ENCODE measurements around the gene PSENEN.

PSENEN gene

GRCh38 chr19:35713904-35714495 lies 31.5 kb upstream of the PSENEN start:
- no peak overlapping the region for H2BK15ac ChIP-seq (replicated peaks; ENCODE audit: low read depth)
- no peak overlapping the region for H2AK5ac ChIP-seq (ENCODE audit: low read length)
- no peak overlapping the region for H3K23ac ChIP-seq (ENCODE audit: low read length)
- H4K8ac ChIP-seq (ENCODE audit: low read depth, low read length) = no peak overlapping the region
- no peaks in the 10 kb centered on the region for H3K36me3 ChIP-seq (ENCODE audit: control insufficient read depth, insufficient read depth, low read length)
- no peak overlapping the region for H3K4ac ChIP-seq (ENCODE audit: low read depth, low read length)
- H2BK120ac ChIP-seq (ENCODE audit: low read depth, low read length) = no peak overlapping the region
- no peak overlapping the region for H3K27ac ChIP-seq (ENCODE audit: low read depth, low read length)
- H3K79me1 ChIP-seq (ENCODE audit: low read length) = peaks cover 4% of the 10 kb centered on the region
- peaks cover 8% of the 10 kb centered on the region for H3K79me2 ChIP-seq (ENCODE audit: control insufficient read depth, insufficient read depth, low read length)
- DNase-seq = no peak
- H3K4me3 ChIP-seq (ENCODE audit: low read length) = no peak overlapping the region
- H3K27me3 ChIP-seq (ENCODE audit: insufficient read depth, low read length, poor library complexity) = no peaks in the 10 kb centered on the region
- no peak overlapping the region for H3K4me2 ChIP-seq (ENCODE audit: low read length)
- H4K5ac ChIP-seq (ENCODE audit: low read length) = no peak overlapping the region
- H3K18ac ChIP-seq (ENCODE audit: low read length) = no peak overlapping the region
- H3K4me1 ChIP-seq (ENCODE audit: control insufficient read depth, low read depth, low read length) = peaks cover 4% of the 10 kb centered on the region
- no peak overlapping the region for H3K56ac ChIP-seq (ENCODE audit: low read length)
- H2BK5ac ChIP-seq (ENCODE audit: low read length) = no peak overlapping the region
- WGBS (ENCODE audit: extremely low coverage, insufficient coverage, low lambda C conversion rate) = no CpG with 5 or more reads among the region's 12 CpGs
- H3K9ac ChIP-seq (ENCODE audit: low read length) = no peak overlapping the region

GRCh38 chr19:35714601-35715354 lies 30.7 kb upstream of the PSENEN start:
- no peak overlapping the region for H4K8ac ChIP-seq (ENCODE audit: low read depth, low read length)
- no peak overlapping the region for H2BK5ac ChIP-seq (ENCODE audit: low read length)
- no peaks in the 10 kb centered on the region for H3K27me3 ChIP-seq (ENCODE audit: insufficient read depth, low read length, poor library complexity)
- H3K4me2 ChIP-seq (ENCODE audit: low read length) = no peak overlapping the region
- peaks cover 10% of the 10 kb centered on the region for H3K79me1 ChIP-seq (ENCODE audit: low read length)
- H3K56ac ChIP-seq (ENCODE audit: low read length) = no peak overlapping the region
- H2BK15ac ChIP-seq (replicated peaks; ENCODE audit: low read depth) = no peak overlapping the region
- no peak overlapping the region for H3K18ac ChIP-seq (ENCODE audit: low read length)
- WGBS (ENCODE audit: extremely low coverage, insufficient coverage, low lambda C conversion rate) = no CpG with 5 or more reads among the region's 14 CpGs
- no peak overlapping the region for H3K27ac ChIP-seq (ENCODE audit: low read depth, low read length)
- no peak overlapping the region for H2AK5ac ChIP-seq (ENCODE audit: low read length)
- H3K79me2 ChIP-seq (ENCODE audit: control insufficient read depth, insufficient read depth, low read length) = peaks cover 13% of the 10 kb centered on the region
- no peak overlapping the region for H3K4me3 ChIP-seq (ENCODE audit: low read length)
- H3K4ac ChIP-seq (ENCODE audit: low read depth, low read length) = no peak overlapping the region
- no peak overlapping the region for H3K9ac ChIP-seq (ENCODE audit: low read length)
- H2BK120ac ChIP-seq (ENCODE audit: low read depth, low read length) = no peak overlapping the region
- peak; percentile 61 for DNase-seq
- H4K5ac ChIP-seq (ENCODE audit: low read length) = no peak overlapping the region
- peaks cover 5% of the 10 kb centered on the region for H3K4me1 ChIP-seq (ENCODE audit: control insufficient read depth, low read depth, low read length)
- no peak overlapping the region for H3K23ac ChIP-seq (ENCODE audit: low read length)
- H3K36me3 ChIP-seq (ENCODE audit: control insufficient read depth, insufficient read depth, low read length) = no peaks in the 10 kb centered on the region

- DNase-seq = no peak
- Histone ChIP-seq H3K23ac (ENCODE audit: low read length) (no peak overlapping the region), H2BK120ac (ENCODE audit: low read depth, low read length) (no peak overlapping the region), H2AK5ac (ENCODE audit: low read length) (no peak overlapping the region), H2BK5ac (ENCODE audit: low read length) (no peak overlapping the region), H3K4me2 (ENCODE audit: low read length) (no peak overlapping the region), H4K8ac (ENCODE audit: low read depth, low read length) (no peak overlapping the region), H3K27ac (ENCODE audit: low read depth, low read length) (no peak overlapping the region), H3K4ac (ENCODE audit: low read depth, low read length) (no peak overlapping the region), H3K56ac (ENCODE audit: low read length) (peak overlapping the region; percentile 98), H3K79me1 (ENCODE audit: low read length) (peaks cover 12% of the 10 kb centered on the region), H3K79me2 (ENCODE audit: control insufficient read depth, insufficient read depth, low read length) (peaks cover 13% of the 10 kb centered on the region), H3K4me1 (ENCODE audit: control insufficient read depth, low read depth, low read length) (peaks cover 5% of the 10 kb centered on the region), H4K5ac (ENCODE audit: low read length) (no peak overlapping the region), H3K9ac (ENCODE audit: low read length) (no peak overlapping the region), H3K18ac (ENCODE audit: low read length) (no peak overlapping the region), H2BK15ac (replicated peaks; ENCODE audit: low read depth) (no peak overlapping the region), H3K27me3 (ENCODE audit: insufficient read depth, low read length, poor library complexity) (no peaks in the 10 kb centered on the region), H3K4me3 (ENCODE audit: low read length) (no peak overlapping the region), H3K36me3 (ENCODE audit: control insufficient read depth, insufficient read depth, low read length) (no peaks in the 10 kb centered on the region)
- no CpG with 5 or more reads among the region's 7 CpGs for WGBS (ENCODE audit: extremely low coverage, insufficient coverage, low lambda C conversion rate)
Observed at GRCh38 chr19:35715355-35715809, 30.1 kb upstream of the PSENEN start.

GRCh38 chr19:35715981-35716800 lies 29.3 kb upstream of the PSENEN start:
- Histone ChIP-seq H3K79me1 (ENCODE audit: low read length) (peaks cover 12% of the 10 kb centered on the region), H3K79me2 (ENCODE audit: control insufficient read depth, insufficient read depth, low read length) (peaks cover 13% of the 10 kb centered on the region), H3K23ac (ENCODE audit: low read length) (peak overlapping the region; percentile 66), H2AK5ac (ENCODE audit: low read length) (no peak overlapping the region), H3K18ac (ENCODE audit: low read length) (no peak overlapping the region), H3K4me3 (ENCODE audit: low read length) (peak overlapping the region; percentile 15), H3K9ac (ENCODE audit: low read length) (peak overlapping the region; percentile 66), H3K36me3 (ENCODE audit: control insufficient read depth, insufficient read depth, low read length) (no peaks in the 10 kb centered on the region), H4K5ac (ENCODE audit: low read length) (no peak overlapping the region), H2BK120ac (ENCODE audit: low read depth, low read length) (no peak overlapping the region), H3K4me2 (ENCODE audit: low read length) (peak overlapping the region; percentile 99), H3K56ac (ENCODE audit: low read length) (peak overlapping the region; percentile 98), H3K27ac (ENCODE audit: low read depth, low read length) (peak overlapping the region; percentile 90), H4K8ac (ENCODE audit: low read depth, low read length) (no peak overlapping the region), H3K4me1 (ENCODE audit: control insufficient read depth, low read depth, low read length) (peaks cover 5% of the 10 kb centered on the region), H2BK5ac (ENCODE audit: low read length) (no peak overlapping the region), H3K4ac (ENCODE audit: low read depth, low read length) (no peak overlapping the region), H3K27me3 (ENCODE audit: insufficient read depth, low read length, poor library complexity) (no peaks in the 10 kb centered on the region), H2BK15ac (replicated peaks; ENCODE audit: low read depth) (no peak overlapping the region)
- no peak for DNase-seq
- WGBS (ENCODE audit: extremely low coverage, insufficient coverage, low lambda C conversion rate) = no CpG with 5 or more reads among the region's 52 CpGs

- Histone ChIP-seq H3K23ac (ENCODE audit: low read length) (peak overlapping the region; percentile 7), H2BK120ac (ENCODE audit: low read depth, low read length) (no peak overlapping the region), H3K79me2 (ENCODE audit: control insufficient read depth, insufficient read depth, low read length) (peaks cover 13% of the 10 kb centered on the region), H3K27me3 (ENCODE audit: insufficient read depth, low read length, poor library complexity) (no peaks in the 10 kb centered on the region), H3K4me2 (ENCODE audit: low read length) (peak overlapping the region; percentile 99), H3K56ac (ENCODE audit: low read length) (peak overlapping the region; percentile 98), H3K27ac (ENCODE audit: low read depth, low read length) (peak overlapping the region; percentile 90), H2AK5ac (ENCODE audit: low read length) (no peak overlapping the region), H3K4ac (ENCODE audit: low read depth, low read length) (no peak overlapping the region), H2BK15ac (replicated peaks; ENCODE audit: low read depth) (no peak overlapping the region), H3K79me1 (ENCODE audit: low read length) (peaks cover 13% of the 10 kb centered on the region), H4K8ac (ENCODE audit: low read depth, low read length) (no peak overlapping the region), H3K36me3 (ENCODE audit: control insufficient read depth, insufficient read depth, low read length) (peaks cover 3% of the 10 kb centered on the region), H3K4me3 (ENCODE audit: low read length) (peak overlapping the region; percentile 15), H4K5ac (ENCODE audit: low read length) (no peak overlapping the region), H3K9ac (ENCODE audit: low read length) (peak overlapping the region; percentile 66), H2BK5ac (ENCODE audit: low read length) (peak overlapping the region; percentile 45), H3K4me1 (ENCODE audit: control insufficient read depth, low read depth, low read length) (peaks cover 5% of the 10 kb centered on the region), H3K18ac (ENCODE audit: low read length) (peak overlapping the region; percentile 7)
- no CpG with 5 or more reads among the region's 77 CpGs for WGBS (ENCODE audit: extremely low coverage, insufficient coverage, low lambda C conversion rate)
- peak; percentile 98 for DNase-seq
Observed at GRCh38 chr19:35716801-35717664, 28.4 kb upstream of the PSENEN start.
